Measurements from ENCODE around the gene JPH4. TPM values are rescaled to one million over a fixed set of nuclear protein-coding genes. Genes with fewer than 3 reads are reported as not detected.

The JPH4 gene
- total and polyA plus RNA-seq, 2 of the 8 experiments (the other 6 are each of a cell fraction or from before 2014, with no cell fraction given), result 23.9 to 46.7 TPM

GRCh38 chr14:23566778-23567185, 11.8 kb downstream of the JPH4 start:
- peak overlapping the region; percentile 51 for H3K27ac ChIP-seq (ENCODE audit: low read depth, low read length)
- no peaks in the 10 kb centered on the region for H3K27me3 ChIP-seq (replicated peaks in 1 of 4; ENCODE audit: control insufficient read depth in 3 of 4, extremely low read depth in 1 of 4, insufficient read depth in 3 of 4, low read length in 3 of 4)
- H2BK5ac ChIP-seq (ENCODE audit: low read depth, low read length), result peak overlapping the region; percentile 72; the same call in 1 of the 2 replicates
- H4K20me1 ChIP-seq (replicated peaks in 1 of 2; ENCODE audit: control insufficient read depth in 1 of 2, insufficient read depth in 2 of 2, low read length in 2 of 2), result peaks cover 0 to 3% of the 10 kb centered on the region in 2 experiments
- DNase-seq (ENCODE audit: low read depth in 1 of 2, low spot score in 2 of 2) (no peak), FAIRE-seq (no peak)
- no peak overlapping the region for H2BK20ac ChIP-seq (ENCODE audit: low read length)
- H4K91ac ChIP-seq (replicated peaks; ENCODE audit: insufficient read length, low read length), result no peak overlapping the region
- H3K4me3 ChIP-seq (ENCODE audit: extremely low read depth in 1 of 4, insufficient read depth in 2 of 4, low read depth in 3 of 4, low read length in 4 of 4), result peak overlapping the region; percentile 52 to 81 (median 67)
- H2AK5ac ChIP-seq (ENCODE audit: low read depth, low read length), result no peak overlapping the region
- peaks cover 5 to 10% (median 9%) of the 10 kb centered on the region in 4 experiments; a peak in 7 of 8 replicates for H3K36me3 ChIP-seq (ENCODE audit: control insufficient read depth in 2 of 4, insufficient read depth in 4 of 4, low read length in 3 of 4)
- H4K5ac ChIP-seq (ENCODE audit: insufficient read length, low read depth, low read length), result peak overlapping the region; percentile 11
- H3K9ac ChIP-seq (replicated peaks in 1 of 4; ENCODE audit: extremely low read depth in 1 of 4, low read depth in 3 of 4, low read length in 3 of 4), result peak overlapping the region in 3 of 4 experiments; percentile 63 to 69 (median 66); a peak in 6 of 7 replicates
- no peak overlapping the region for H2BK12ac ChIP-seq (ENCODE audit: low read depth, low read length)
- H3K4ac ChIP-seq (replicated peaks; ENCODE audit: insufficient read length, low read depth, low read length), result peak overlapping the region; percentile 32
- POLR2A ChIA-PET (ENCODE audit: partially characterized antibody), result interaction anchor here (0.7 to 52.7 kb wide), 10 partner anchors 9 to 629 kb away, joined by 3 to 1523 read pairs (median 6); partner anchors contain the start of genes NGDN, THTPA and ZFHX2
- 16% methylated on average over 5 of the region's 5 CpGs; no CpG with 5 or more reads in 1 of the 2 experiments for WGBS, 2 experiments (ENCODE audit: extremely low coverage in 1 of 2, insufficient coverage in 1 of 2, insufficient read length in 1 of 2, insufficient replicate concordance in 2 of 2, low coverage in 1 of 2, low lambda C conversion rate in 2 of 2, missing lambda C conversion rate in 1 of 2)
- 0 out of 2 replicates have a peak overlapping the region, but pooled peaks have one; percentile 51 for H4K8ac ChIP-seq (ENCODE audit: extremely low read depth, insufficient read depth, low read length)
- peak overlapping the region; percentile 91 to 94 for H3K4me2 ChIP-seq (ENCODE audit: insufficient read depth in 1 of 2, low read depth in 2 of 2, low read length in 2 of 2)
- no peaks in the 10 kb centered on the region for H3K9me3 ChIP-seq (ENCODE audit: insufficient read depth in 2 of 2, low read depth in 1 of 2, low read length in 1 of 2)
- no peak overlapping the region for H2AFZ ChIP-seq (ENCODE audit: low read length)
- peak in 2 of 3 experiments; percentile 11 to 33; a peak in 2 of 4 replicates for TF ChIP-seq CTCF (IDR thresholded peaks at IDR 0.05; ENCODE audit: control extremely low read depth in 1 of 3, insufficient read depth in 1 of 3, low read depth in 1 of 3, low read length in 3 of 3)
- no peak for TF ChIP-seq TAF1 (IDR thresholded peaks at IDR 0.05; ENCODE audit: low read depth, low read length)
- TF ChIP-seq, protein P1, sequence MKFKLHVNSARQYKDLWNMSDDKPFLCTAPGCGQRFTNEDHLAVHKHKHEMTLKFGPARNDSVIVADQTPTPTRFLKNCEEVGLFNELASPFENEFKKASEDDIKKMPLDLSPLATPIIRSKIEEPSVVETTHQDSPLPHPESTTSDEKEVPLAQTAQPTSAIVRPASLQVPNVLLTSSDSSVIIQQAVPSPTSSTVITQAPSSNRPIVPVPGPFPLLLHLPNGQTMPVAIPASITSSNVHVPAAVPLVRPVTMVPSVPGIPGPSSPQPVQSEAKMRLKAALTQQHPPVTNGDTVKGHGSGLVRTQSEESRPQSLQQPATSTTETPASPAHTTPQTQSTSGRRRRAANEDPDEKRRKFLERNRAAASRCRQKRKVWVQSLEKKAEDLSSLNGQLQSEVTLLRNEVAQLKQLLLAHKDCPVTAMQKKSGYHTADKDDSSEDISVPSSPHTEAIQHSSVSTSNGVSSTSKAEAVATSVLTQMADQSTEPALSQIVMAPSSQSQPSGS (IDR thresholded peaks at IDR 0.05; ENCODE audit: low read length), result no peak
- TF ChIP-seq HDAC2 (IDR thresholded peaks at IDR 0.05; ENCODE audit: borderline replicate concordance in 1 of 2, low read depth in 2 of 2, low read length in 2 of 2), result no peak
- TF ChIP-seq JUND (IDR thresholded peaks at IDR 0.05; ENCODE audit: low read length), result no peak
- H3K4me1 ChIP-seq (replicated peaks in 1 of 4; ENCODE audit: control insufficient read depth in 3 of 4, insufficient read depth in 4 of 4, low read length in 3 of 4), result peaks cover 8 to 21% (median 11%) of the 10 kb centered on the region in 4 experiments
- no peak overlapping the region for H2BK120ac ChIP-seq (replicated peaks; ENCODE audit: low read depth, low read length)
- peaks cover 7% of the 10 kb centered on the region; the same call in 1 of the 2 replicates for H3K23me2 ChIP-seq (ENCODE audit: low read depth, low read length)
- no peak overlapping the region for H3K14ac ChIP-seq (ENCODE audit: insufficient read length)
- peak overlapping the region; percentile 59 for H3K56ac ChIP-seq (replicated peaks; ENCODE audit: insufficient read length, low read depth, low read length)
- no peak overlapping the region for H2BK15ac ChIP-seq (ENCODE audit: low read length)
- no peak overlapping the region for H3K23ac ChIP-seq (ENCODE audit: insufficient read length)
- no peaks in the 10 kb centered on the region for H3K79me1 ChIP-seq (ENCODE audit: low read depth, low read length)
- H3K79me2 ChIP-seq (ENCODE audit: control insufficient read depth in 1 of 2, insufficient read depth in 2 of 2, low read length in 2 of 2), result no peaks in the 10 kb centered on the region
- peak overlapping the region; percentile 66 for H3K18ac ChIP-seq (ENCODE audit: extremely low read depth, low read length)
- CTCF ChIA-PET (ENCODE audit: partially characterized antibody), result interaction anchor here (0.9 to 70.5 kb wide), 6 partner anchors 8 to 344 kb away, joined by 3 to 2092 read pairs (median 4); partner anchors contain the start of gene NGDN

All from H1 (cell line).